ENCODE data around the gene MYO9B.
"Not testable (repeated sequence)": the region's sequence is repeated elsewhere in the genome, so short reads cannot be mapped to it uniquely, and the experiment has no call there.

The MYO9B gene

DNA sequence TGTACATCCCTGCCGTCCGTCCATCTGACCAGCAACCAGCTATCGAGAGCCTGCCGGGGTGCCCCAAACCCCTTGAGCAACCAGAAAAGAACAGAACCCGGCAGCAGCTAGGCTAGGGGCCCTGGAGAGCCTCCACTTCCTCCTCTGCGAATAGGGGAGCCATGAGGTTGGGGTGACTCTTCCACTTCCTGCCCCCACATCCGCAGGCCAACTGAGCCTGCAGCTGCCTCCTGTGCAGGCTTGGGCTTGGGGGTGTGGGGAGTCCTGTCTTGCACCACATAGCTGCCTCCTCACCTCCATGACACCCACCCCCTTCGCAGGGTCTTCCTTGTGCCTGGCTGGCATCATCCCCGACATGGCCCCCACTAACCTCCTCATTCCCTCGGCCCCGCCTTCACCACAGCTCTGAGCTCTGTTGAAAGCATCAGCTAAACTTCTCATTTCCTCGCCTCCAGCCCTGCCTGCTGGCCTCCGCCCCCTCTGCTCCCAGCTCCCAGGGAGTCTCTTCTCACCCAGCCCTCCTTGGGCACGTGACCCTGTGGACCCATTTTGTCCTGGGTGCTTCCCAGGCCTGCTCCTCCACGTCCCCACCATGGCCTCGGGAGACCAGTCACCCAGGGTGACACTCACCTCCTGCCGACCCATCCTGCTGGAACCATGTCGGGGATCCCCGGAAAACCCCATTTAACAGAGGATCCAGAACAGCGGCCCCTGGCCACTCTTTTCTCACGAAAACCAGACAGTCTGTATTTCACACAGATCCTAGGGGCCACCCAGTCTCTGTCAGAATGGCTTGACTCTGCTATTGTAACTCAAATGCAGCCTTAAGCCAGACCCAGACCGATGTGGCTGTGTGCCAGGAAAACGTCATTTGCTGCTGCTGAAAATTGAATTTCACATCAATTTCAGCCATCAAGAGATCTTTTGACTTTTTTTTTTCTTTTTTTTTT is 50.4 kb downstream of the MYO9B start:
- intact Hi-C loops (cut with DNase I): no loop called here
- DNase-seq: peak in 41 of 42 donors; percentile 31 to 88 (median 65)

DNA sequence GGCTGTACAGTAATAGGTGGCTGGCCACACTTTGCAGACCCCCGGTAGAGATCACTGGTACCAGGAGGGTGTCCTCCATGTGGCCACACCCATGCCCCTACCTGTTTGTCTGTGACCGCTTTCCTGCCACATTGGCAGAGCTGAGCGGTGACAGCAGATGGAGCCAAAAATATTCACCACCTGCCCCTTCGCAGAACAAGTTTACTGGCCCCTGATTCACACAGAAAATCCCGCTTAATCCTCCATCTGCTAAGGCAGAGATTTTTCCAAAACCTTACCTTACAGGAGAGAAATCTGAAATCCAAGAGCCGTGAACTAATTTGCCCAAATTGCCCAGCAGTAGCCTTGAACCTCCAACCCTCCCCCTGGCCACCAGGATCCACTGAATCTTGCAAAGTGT is 52.1 kb downstream of the MYO9B start:
- intact Hi-C loops (cut with DNase I): no loop called here
- no peak for DNase-seq

DNA sequence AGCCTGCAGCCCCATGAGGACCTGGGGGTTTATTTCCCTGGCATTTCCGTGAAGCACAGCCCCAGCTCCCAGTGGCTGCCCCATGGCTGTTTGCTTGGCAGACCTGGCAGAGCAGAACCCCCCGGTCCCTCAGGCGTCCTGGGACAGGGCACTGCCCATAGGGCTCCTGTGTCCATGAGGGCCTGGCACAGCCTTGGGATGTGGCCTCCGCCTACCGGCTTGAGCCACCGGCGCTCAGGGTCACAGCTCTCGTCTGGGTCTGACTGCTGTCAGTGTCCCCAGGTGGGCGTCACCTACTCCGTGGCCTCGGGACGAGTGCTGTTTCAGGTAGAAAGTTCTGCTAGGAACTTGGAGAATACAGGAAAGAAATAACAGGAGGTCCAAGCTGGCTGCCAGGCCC is 52.8 kb downstream of the MYO9B start:
- intact Hi-C loops (cut with DNase I): no loop called here
- no peak for DNase-seq

DNA sequence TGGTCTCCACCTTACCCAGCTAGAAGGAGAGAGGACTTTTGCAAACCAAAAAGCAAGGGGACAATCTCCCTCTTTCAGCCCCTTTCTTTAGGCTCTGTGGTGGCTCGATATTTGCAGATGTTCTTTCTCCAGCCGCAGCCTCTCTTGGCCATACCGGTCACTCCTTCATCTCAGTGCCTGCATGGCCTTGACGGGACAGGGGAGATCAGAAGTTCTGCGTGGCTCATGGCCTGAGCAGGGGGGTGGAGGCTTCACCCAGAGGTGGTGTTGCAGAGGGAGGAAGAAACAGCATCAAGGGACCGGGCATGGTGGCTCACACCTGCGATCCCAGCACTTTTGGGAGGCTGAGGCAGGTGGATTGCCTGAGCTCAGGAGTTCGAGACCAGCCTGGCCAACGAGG is 53.2 kb downstream of the MYO9B start:
- intact Hi-C loops (cut with DNase I): no loop called here
- DNase-seq: no peak

DNA sequence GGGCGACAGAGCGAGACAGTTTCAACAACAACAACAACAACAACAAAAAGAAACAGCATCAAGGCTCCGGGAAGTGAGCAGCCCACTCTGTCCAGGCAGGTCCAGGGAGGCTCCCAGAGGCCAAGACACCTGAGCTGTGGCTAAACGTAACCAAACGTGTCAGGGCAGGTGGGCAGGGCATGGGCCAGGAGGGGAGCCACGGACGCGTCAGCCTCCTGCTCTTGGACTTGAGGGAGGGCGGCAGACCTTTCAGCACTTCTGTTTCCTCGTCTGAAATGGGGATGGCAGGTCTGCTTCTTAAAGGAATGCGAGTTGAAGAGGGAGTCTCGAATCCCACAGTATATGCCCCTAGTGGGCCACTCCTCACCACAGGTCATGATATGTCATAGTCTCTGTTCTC is 53.8 kb downstream of the MYO9B start:
- intact Hi-C loops (cut with DNase I): no loop called here

DNA sequence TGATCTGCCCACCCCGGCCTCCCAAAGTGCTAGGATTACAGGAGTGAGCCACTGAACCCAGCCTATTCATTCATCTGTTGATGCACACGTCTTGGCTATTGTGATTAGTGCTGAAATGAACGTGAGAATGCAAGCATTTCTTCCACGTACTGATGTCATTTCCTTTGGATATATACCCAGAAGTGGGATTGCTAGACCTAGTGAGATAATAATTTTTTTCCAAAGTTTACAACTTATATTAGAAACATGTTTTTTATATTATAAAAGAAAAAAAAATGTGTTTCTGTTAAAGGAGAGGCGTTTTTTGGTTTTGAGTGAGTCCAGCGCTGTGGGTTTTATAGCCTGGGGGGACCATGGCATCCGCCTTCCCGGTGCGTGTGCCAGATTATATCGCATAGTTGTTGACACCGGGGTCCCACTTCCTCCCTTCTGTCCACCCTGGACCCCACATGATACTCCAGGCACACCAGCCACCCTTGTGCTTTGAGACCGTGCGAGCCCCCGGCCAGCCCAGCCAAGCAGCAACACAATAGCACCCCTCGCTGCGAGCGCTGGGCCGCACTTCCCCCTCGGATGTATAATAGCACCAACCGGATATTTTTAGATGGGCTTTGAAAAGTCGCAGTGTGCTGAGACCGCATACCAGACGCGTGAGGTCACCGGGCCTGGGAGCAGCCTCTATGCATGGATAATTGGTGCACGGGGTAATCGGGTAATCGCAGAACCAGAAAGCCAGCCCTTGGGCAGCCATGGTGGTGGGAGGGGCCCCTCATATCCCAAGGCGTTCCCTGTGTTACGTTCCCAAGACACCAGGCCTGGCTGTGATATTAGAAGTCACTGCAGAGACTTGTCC is 59.6 kb downstream of the MYO9B start:
- DNase-seq: peak; percentile 40 to 89 (median 69)
- intact Hi-C loops (cut with DNase I): no loop called here

More for the DNA sequence above, 53.8 kb downstream of the MYO9B start:
- no peak for DNase-seq

DNA sequence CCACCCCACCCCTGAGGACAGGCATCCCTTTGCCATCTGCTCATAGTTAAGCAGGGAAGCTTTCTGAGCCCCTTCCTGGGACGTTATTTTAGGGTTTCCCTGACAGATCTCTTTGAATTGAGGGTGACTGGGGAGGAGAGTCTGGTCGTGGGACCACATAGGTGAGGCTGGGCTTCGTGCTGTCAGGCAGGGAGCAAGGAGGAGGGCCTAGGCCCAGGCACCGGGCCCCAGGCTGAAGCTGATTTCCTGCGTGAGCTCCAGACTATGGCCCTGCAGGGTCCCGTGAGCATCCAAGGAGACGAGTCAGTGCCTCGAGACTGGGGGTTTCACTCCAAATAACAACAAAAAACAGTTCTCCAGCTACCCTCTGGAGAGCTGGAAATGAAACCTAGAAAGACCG is 60.4 kb downstream of the MYO9B start:
- no peak for DNase-seq
- intact Hi-C loops (cut with DNase I): no loop called here

DNA sequence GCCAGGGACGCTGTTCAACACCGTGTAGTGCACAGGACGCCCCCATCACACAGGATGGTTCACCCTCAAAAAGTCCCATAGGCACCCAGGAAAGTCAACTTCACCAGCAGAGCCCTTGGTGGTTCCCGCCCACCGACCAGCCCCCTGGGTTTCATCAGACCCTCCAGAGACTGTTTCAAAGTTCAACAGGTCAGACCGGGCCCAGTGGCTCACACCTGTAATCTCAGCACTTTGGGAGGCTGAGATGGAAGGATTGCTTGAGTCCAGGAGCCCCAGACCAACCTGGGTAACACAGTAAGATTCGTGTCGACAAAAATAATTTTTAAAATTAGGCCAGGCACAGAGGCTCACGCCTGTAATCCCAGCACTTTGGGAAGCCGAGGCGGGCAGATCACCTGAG is 61.0 kb downstream of the MYO9B start:
- intact Hi-C loops (cut with DNase I): no loop called here

DNA sequence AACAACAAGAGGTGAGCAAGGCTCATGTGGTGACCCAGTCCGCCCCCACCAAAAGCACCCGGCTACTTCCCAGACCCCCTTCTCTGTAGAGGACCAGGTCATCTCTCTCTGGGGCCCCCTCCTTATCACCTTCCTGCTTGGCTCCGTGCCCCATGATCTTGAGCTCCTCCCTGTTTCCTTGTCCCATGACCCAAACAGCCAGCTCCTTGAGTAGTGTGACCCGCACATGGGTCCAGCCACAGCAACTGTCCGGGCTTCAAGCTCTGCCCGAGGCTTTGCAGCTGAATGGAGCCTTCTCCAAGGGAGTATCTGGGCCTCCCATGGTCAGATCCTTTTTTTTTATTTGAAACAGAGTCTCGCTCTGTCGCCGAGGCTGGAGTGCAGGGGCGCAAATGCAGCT is 61.8 kb downstream of the MYO9B start:
- intact Hi-C loops (cut with DNase I): no loop called here
- no peak for DNase-seq

More for the DNA sequence above, 61.0 kb downstream of the MYO9B start:
- DNase-seq: no peak

DNA sequence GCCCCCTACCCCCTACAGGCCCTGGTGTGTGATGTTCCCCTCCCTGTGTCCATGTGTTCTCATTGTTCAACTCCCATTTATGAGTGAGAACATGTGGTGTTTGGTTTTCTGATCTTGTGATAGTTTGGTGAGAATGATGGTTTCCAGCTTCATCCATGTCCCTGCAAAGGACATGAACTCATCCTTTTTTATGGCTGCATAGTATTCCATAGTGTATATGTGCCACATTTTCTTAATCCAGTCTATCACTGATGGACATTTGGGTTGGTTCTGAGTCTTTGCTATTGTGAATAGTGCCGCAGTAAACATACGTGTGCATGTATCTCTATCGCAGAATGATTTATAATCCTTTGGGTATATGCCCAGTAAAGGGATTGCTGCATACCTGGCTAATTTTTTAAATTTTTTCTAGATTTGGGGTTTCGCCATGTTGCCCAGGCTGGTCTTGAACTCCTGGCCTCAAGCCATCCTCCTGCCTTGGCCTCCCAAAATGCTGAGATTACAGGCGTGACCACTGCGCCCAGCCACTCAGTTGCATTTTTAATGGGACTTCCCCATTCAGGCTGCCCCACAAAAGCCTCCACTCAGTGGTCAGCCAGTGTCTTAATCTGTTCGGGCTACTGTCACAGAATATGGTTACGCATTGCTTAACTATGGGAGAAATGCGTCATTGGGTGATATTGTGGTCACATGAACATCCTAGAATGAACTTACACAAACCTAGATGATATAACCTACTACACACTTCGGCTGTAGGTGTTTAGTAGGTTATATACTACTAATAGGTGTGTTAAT is 62.7 kb downstream of the MYO9B start:
- intact Hi-C loops (cut with DNase I): not testable (repeated sequence)
- peak in 8 of 42 donors; percentile 18 to 54 (median 27) for DNase-seq

DNA sequence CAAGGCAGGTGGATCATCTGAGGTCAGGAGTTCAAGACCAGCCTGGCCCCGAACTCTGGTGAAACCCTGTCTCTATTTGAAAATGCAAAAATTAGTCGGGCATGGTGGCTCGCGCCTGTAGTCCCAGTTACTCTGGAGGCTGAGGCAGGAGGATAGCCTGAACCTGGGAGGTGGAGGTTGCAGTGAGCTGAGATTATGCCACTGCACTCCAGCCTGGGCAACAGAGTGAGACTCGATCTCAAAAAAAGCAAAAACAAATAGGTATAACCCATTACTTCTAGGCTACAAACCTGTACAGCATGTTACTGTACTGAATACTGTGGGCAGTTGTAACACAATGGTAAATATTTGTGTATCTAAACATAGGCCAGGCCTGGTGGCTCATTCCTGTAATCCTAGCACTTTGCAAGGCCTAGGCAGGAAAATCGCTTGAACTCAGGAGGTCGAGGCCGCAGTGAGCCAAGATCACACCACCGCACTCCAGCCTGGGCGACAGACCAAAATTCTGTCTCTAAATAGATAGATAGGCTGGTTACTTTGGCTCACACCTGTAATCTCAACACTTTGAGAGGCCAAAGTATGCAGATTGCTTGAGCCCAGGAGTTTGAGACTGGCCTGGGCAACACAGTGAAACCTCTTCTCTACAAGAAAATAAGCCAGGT is 63.5 kb downstream of the MYO9B start:
- intact Hi-C loops (cut with DNase I): no loop called here
- no peak for DNase-seq

DNA sequence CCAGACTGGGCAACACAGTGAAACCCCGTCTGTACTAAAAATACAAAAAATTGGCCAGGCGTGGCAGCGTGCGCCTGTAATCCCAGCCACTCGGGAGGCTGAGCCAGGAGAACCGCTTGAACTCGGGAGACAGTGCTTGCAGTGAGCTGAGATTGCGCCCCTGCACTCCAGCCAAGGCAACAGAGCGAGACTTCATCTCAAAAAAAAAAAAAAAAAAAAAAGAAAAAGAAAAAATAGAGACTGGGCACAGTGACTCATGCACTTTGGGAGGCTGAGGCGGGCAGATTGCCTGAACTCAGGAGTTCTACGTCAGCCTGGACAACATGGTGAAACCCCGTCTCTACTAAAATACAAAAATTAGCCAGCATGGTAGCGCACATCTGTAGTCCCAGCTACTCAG is 69.2 kb downstream of the MYO9B start:
- intact Hi-C loops (cut with DNase I): not testable (repeated sequence)
- DNase-seq: peak in 12 of 42 donors; percentile 6 to 55 (median 28)

DNA sequence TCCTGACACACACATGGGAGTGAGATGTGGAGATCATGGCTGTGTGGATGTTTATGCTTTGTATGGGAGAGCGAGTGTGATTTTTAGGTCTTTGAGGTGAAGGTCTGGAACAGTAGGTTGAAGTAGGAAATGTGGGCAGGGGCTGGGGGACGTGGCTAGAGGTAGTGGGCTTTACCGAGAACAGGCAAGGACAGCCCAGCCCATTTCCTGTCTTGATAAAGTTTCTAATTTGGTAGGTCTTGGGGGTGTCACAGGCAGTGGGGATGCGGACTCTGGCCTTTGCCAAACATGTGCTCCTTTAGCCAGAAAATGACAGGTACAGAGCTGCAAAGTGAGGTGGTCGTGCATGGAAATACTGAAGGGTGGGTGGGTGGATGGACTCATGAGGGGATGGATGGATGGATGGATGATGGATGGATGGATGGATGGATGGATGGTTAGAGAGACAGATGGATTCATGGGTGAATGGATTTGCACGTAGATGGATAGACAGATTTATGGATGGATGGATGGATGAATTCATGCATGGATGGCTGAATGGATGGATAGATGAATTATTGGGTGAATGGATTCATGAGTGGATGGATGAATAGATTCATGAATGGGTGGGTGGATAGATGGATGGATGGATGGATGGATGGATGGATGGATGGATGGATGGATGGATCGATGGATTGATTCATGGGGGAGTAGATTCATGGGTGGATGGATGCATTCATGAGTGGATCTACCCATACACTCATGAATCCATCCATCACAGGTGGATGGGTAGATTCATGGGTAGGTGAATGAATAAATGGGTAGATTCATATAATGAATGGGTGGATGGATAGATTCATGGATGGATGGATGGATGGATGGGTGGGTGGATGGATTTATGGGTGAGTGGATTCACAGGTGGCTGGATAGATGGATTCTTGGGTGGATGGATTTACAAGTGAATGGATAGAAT is 70.2 kb downstream of the MYO9B start:
- DNase-seq: no peak
- intact Hi-C loops (cut with DNase I): no loop called here

DNA sequence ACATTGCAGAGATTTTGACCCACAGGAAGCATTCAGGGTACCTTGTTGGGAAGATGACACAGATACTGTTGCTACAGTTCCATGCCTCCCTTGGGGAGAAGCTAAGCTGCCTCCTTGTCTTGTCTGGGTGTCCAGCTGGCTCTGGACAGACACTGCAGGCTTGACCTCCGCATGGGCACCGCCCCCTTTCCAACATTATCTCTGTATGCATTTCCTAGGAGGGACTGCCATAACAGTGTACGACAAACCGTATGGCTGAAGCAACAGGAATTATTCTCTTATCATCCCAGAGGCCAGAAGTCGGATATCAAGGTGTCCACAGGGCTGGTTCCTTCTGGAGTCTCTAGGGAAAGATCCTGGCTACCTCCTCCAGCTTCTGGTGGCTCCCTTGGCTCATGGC is 72.6 kb downstream of the MYO9B start:
- no peak for DNase-seq
- intact Hi-C loops (cut with DNase I): no loop called here

DNA sequence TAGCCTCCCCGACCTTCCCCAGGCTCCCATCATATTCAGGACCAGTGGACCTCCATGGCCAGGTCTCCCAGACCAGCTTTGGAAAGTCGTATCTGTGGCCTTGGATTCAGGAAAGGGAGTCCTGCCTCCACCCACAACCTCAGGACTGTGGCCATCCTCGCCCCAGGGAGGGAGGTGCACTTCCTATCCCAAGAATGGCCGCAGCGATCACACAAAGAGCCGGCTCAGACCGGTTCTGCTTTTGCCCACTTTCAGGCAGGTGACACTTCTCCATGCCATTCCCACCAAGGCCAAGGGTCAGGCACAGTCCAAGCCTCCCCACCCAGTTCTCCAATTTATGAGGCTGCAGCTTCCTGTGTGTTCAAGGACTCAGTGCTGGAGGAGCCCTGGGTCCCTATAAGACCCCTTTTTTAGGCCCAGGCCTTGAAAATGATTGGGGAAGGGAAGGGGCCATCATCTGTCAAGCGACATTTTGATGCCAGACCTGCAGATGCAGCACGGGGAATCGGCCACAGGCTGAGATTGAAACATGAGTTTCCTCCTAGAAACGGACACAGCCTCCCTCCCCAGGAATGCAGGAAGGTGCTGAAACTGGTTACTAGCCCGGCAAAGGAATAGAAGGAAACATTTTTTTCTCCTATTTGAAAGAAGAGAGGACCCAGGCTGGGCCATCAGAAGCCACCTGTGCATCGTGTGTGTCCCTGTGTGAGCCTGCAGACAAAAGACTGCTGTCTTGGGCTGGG is 74.0 kb downstream of the MYO9B start:
- no peak for DNase-seq
- intact Hi-C loops (cut with DNase I): no loop called here

DNA sequence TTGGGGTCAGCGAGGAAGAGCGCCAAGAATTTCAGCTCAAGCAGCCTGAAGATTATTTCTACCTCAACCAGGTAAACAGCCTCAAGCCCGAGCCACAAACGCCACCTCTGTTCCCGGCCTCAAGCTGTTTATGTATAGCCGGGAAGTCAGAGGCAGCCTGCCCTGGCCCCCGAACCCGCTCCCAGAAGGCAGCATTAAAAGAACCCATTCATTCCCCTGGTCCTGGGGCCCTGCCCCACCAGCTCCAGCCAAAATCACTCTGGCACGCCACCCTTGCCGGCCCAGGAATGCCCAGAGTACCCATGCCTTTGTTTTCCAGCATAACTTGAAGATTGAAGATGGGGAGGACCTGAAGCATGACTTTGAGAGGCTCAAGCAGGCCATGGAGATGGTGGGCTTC is 78.4 kb downstream of the MYO9B start:
- DNase-seq: no peak
- intact Hi-C loops (cut with DNase I): no loop called here

DNA sequence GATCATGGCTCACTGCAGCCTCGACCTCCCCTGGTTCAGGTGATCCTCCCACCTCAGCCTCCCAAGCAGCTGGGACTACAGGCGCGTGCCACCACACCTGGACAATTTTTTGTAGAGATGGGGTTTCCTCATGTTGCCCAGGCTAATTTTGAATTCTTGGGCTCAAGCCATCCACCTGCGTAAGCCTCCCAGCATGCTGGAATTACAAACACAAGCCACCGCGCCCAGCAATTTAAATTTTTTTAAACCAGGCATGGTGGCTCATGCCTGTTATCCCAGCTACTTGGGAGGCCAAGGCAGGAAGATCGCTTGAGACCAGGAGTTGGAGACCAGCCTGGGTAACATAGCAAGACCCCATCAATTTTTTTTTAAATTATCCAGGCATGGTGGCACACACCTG is 79.7 kb downstream of the MYO9B start:
- intact Hi-C loops (cut with DNase I): no loop called here
- DNase-seq: no peak

Measured in head of caudate nucleus (tissue), 42 donors.